ENCODE results near the gene EYS.

Gene EYS

GRCh38 chr6:64737418-64737817 lies 969.6 kb downstream of the EYS start (continued):
- TF ChIP-seq OSR1 (CRISPR knock-in tag; IDR thresholded peaks at IDR 0.05) = no peak
- no peak for TF ChIP-seq ZNF565 (CRISPR knock-in tag; conservative IDR thresholded peaks at IDR 0.05; ENCODE audit: low read depth)
- TF ChIP-seq CSDC2 (CRISPR knock-in tag; IDR thresholded peaks at IDR 0.05) = no peak
- TF ChIP-seq PPARA (CRISPR knock-in tag; IDR thresholded peaks at IDR 0.05; ENCODE audit: borderline replicate concordance) = no peak
- TF ChIP-seq ZFP3 (CRISPR knock-in tag; IDR thresholded peaks at IDR 0.05) = no peak
- no peak for TF ChIP-seq TOX (CRISPR knock-in tag; IDR thresholded peaks at IDR 0.05; ENCODE audit: borderline replicate concordance)
- peak; percentile 78; the same call in 1 of the 2 replicates for TF ChIP-seq SNAI2 (CRISPR knock-in tag; IDR thresholded peaks at IDR 0.05)
- no peak for TF ChIP-seq TCF4 (CRISPR knock-in tag; IDR thresholded peaks at IDR 0.05; ENCODE audit: borderline replicate concordance)
- no peak for TF ChIP-seq RARB (CRISPR knock-in tag; IDR thresholded peaks at IDR 0.05)

- TF ChIP-seq ZNF565 (CRISPR knock-in tag; conservative IDR thresholded peaks at IDR 0.05; ENCODE audit: low read depth) (no peak), ARNTL (CRISPR knock-in tag; IDR thresholded peaks at IDR 0.05; ENCODE audit: borderline replicate concordance, low read depth) (no peak), ZFP3 (CRISPR knock-in tag; IDR thresholded peaks at IDR 0.05) (no peak), ISL1 (CRISPR knock-in tag; IDR thresholded peaks at IDR 0.05) (no peak), TCF4 (CRISPR knock-in tag; IDR thresholded peaks at IDR 0.05; ENCODE audit: borderline replicate concordance) (no peak), ESRRG (CRISPR knock-in tag; IDR thresholded peaks at IDR 0.05) (no peak), SNAI2 (CRISPR knock-in tag; IDR thresholded peaks at IDR 0.05) (no peak), OSR1 (CRISPR knock-in tag; IDR thresholded peaks at IDR 0.05) (no peak), ZNF70 (CRISPR knock-in tag; IDR thresholded peaks at IDR 0.05) (no peak), GLIS3 (CRISPR knock-in tag; IDR thresholded peaks at IDR 0.05) (no peak), ZNF8 (CRISPR knock-in tag; IDR thresholded peaks at IDR 0.05) (no peak), TSHZ2 (CRISPR knock-in tag; IDR thresholded peaks at IDR 0.05) (no peak), CSDC2 (CRISPR knock-in tag; IDR thresholded peaks at IDR 0.05) (no peak), RARB (CRISPR knock-in tag; IDR thresholded peaks at IDR 0.05) (no peak)
- no peak for ATAC-seq
These were observed 970.5 kb downstream of the EYS start for GRCh38 chr6:64736421-64736950.

- ATAC-seq = no peak
These were observed 973.6 kb downstream of the EYS start for GRCh38 chr6:64733433-64733832.

GRCh38 chr6:64732888-64733287 lies 974.1 kb downstream of the EYS start:
- TF ChIP-seq TSHZ2 (CRISPR knock-in tag; IDR thresholded peaks at IDR 0.05) (no peak), ZFP3 (CRISPR knock-in tag; IDR thresholded peaks at IDR 0.05) (no peak), PATZ1 (CRISPR knock-in tag; IDR thresholded peaks at IDR 0.05; ENCODE audit: borderline replicate concordance) (no peak)

More at GRCh38 chr6:64733433-64733832, 973.6 kb downstream of the EYS start:
- no peak for TF ChIP-seq ARNTL (CRISPR knock-in tag; IDR thresholded peaks at IDR 0.05; ENCODE audit: borderline replicate concordance, low read depth)

GRCh38 chr6:64729522-64729921 lies 977.5 kb downstream of the EYS start:
- no peak for TF ChIP-seq OSR1 (CRISPR knock-in tag; IDR thresholded peaks at IDR 0.05)
- no peak for TF ChIP-seq ISL1 (CRISPR knock-in tag; IDR thresholded peaks at IDR 0.05)
- no peak for ATAC-seq

More at GRCh38 chr6:64732888-64733287, 974.1 kb downstream of the EYS start:
- no peak for ATAC-seq

Data from SK-N-SH treated with all-trans-retinoic acid at 6 μM for 48 hours (cell line).